ENCODE data around the gene TM4SF20.
"Not testable (repeated sequence)": the region's sequence is repeated elsewhere in the genome, so short reads cannot be mapped to it uniquely, and the experiment has no call there.

Gene TM4SF20

GRCh38 chr2:227365833-227366232 is 13.3 kb downstream of the TM4SF20 start:
- Histone ChIP-seq H2BK12ac (ENCODE audit: low read length) (no peak overlapping the region), H2AK5ac (ENCODE audit: low read length) (no peak overlapping the region), H3K9ac (ENCODE audit: low read length) (no peak overlapping the region), H3K23ac (ENCODE audit: low read length) (no peak overlapping the region), H4K8ac (ENCODE audit: low read depth, low read length) (no peak overlapping the region), H3K4me3 (ENCODE audit: low read depth, low read length) (no peak overlapping the region), H3K9me3 (ENCODE audit: insufficient read depth, low read depth, low read length) (no peaks in the 10 kb centered on the region), H3K79me2 (ENCODE audit: control insufficient read depth, insufficient read depth, low read length, poor library complexity) (no peaks in the 10 kb centered on the region), H2BK5ac (ENCODE audit: low read depth, low read length, poor library complexity) (no peak overlapping the region), H3K18ac (ENCODE audit: low read length) (no peak overlapping the region), H3K4me1 (ENCODE audit: control insufficient read depth in 1 of 2, insufficient read depth in 2 of 2, low read length in 2 of 2) (no peaks in the 10 kb centered on the region), H3K14ac (ENCODE audit: low read length) (no peak overlapping the region), H3K36me3 (ENCODE audit: control insufficient read depth in 1 of 2, insufficient read depth in 2 of 2, low read length in 2 of 2) (peaks cover 0 to 1% of the 10 kb centered on the region in 2 experiments), H3K4ac (ENCODE audit: low read depth, low read length) (no peak overlapping the region), H2BK120ac (ENCODE audit: insufficient read depth, low read length, poor library complexity) (no peak overlapping the region), H4K12ac (ENCODE audit: low read depth, low read length) (no peak overlapping the region), H4K91ac (ENCODE audit: low read depth, low read length) (no peak overlapping the region), H3K27ac (ENCODE audit: low read depth, low read length) (no peak overlapping the region), H3K4me2 (ENCODE audit: low read length) (no peak overlapping the region), H2AFZ (ENCODE audit: insufficient read depth, low read length, poor library complexity) (no peak overlapping the region), H3K79me1 (ENCODE audit: low read length) (no peaks in the 10 kb centered on the region), H3K27me3 (ENCODE audit: insufficient read depth, low read length) (no peaks in the 10 kb centered on the region)
- no CpG with 5 or more reads among the region's 3 CpGs for WGBS (ENCODE audit: extremely low coverage, insufficient coverage, insufficient read length)
- no peak for DNase-seq

- not testable (repeated sequence) for DNase-seq
- WGBS (ENCODE audit: extremely low coverage, insufficient coverage, insufficient read length), result no CpG with 5 or more reads among the region's 11 CpGs
Observed at GRCh38 chr2:227364585-227365263, 14.4 kb downstream of the TM4SF20 start.

GRCh38 chr2:227363756-227364155 is 15.3 kb downstream of the TM4SF20 start:
- Histone ChIP-seq H3K4ac (ENCODE audit: low read depth, low read length) (no peak overlapping the region), H2AK5ac (ENCODE audit: low read length) (no peak overlapping the region), H3K4me2 (ENCODE audit: low read length) (no peak overlapping the region), H3K14ac (ENCODE audit: low read length) (no peak overlapping the region), H3K4me1 (ENCODE audit: control insufficient read depth in 1 of 2, insufficient read depth in 2 of 2, low read length in 2 of 2) (no peaks in the 10 kb centered on the region), H4K8ac (ENCODE audit: low read depth, low read length) (no peak overlapping the region), H3K27ac (ENCODE audit: low read depth, low read length) (no peak overlapping the region), H4K12ac (ENCODE audit: low read depth, low read length) (no peak overlapping the region), H2BK12ac (ENCODE audit: low read length) (no peak overlapping the region), H2AFZ (ENCODE audit: insufficient read depth, low read length, poor library complexity) (no peak overlapping the region), H3K4me3 (ENCODE audit: low read depth, low read length) (no peak overlapping the region), H3K9ac (ENCODE audit: low read length) (no peak overlapping the region), H2BK5ac (ENCODE audit: low read depth, low read length, poor library complexity) (no peak overlapping the region), H3K23ac (ENCODE audit: low read length) (no peak overlapping the region), H3K9me3 (ENCODE audit: insufficient read depth, low read depth, low read length) (no peaks in the 10 kb centered on the region), H2BK120ac (ENCODE audit: insufficient read depth, low read length, poor library complexity) (no peak overlapping the region), H3K27me3 (ENCODE audit: insufficient read depth, low read length) (no peaks in the 10 kb centered on the region), H3K36me3 (ENCODE audit: control insufficient read depth in 1 of 2, insufficient read depth in 2 of 2, low read length in 2 of 2) (peaks cover 0 to 4% of the 10 kb centered on the region in 2 experiments), H4K91ac (ENCODE audit: low read depth, low read length) (no peak overlapping the region), H3K79me2 (ENCODE audit: control insufficient read depth, insufficient read depth, low read length, poor library complexity) (no peaks in the 10 kb centered on the region), H3K79me1 (ENCODE audit: low read length) (no peaks in the 10 kb centered on the region), H3K18ac (ENCODE audit: low read length) (no peak overlapping the region)
- WGBS (ENCODE audit: extremely low coverage, insufficient coverage, insufficient read length), result no CpG with 5 or more reads among the region's 6 CpGs
- no peak for DNase-seq

More at GRCh38 chr2:227364585-227365263, 14.4 kb downstream of the TM4SF20 start:
- H3K9ac ChIP-seq (ENCODE audit: low read length); H3K79me1 ChIP-seq (ENCODE audit: low read length); H2BK5ac ChIP-seq (ENCODE audit: low read depth, low read length, poor library complexity); H3K27ac ChIP-seq (ENCODE audit: low read depth, low read length); H3K4me3 ChIP-seq (ENCODE audit: low read depth, low read length); H2BK120ac ChIP-seq (ENCODE audit: insufficient read depth, low read length, poor library complexity); H3K27me3 ChIP-seq (ENCODE audit: insufficient read depth, low read length); H3K9me3 ChIP-seq (ENCODE audit: insufficient read depth, low read depth, low read length); H3K4ac ChIP-seq (ENCODE audit: low read depth, low read length); H4K8ac ChIP-seq (ENCODE audit: low read depth, low read length); H3K23ac ChIP-seq (ENCODE audit: low read length); H3K4me1 ChIP-seq (ENCODE audit: control insufficient read depth in 1 of 2, insufficient read depth in 2 of 2, low read length in 2 of 2); H3K14ac ChIP-seq (ENCODE audit: low read length); H3K36me3 ChIP-seq (ENCODE audit: control insufficient read depth in 1 of 2, insufficient read depth in 2 of 2, low read length in 2 of 2); H2BK12ac ChIP-seq (ENCODE audit: low read length); H2AFZ ChIP-seq (ENCODE audit: insufficient read depth, low read length, poor library complexity); H3K79me2 ChIP-seq (ENCODE audit: control insufficient read depth, insufficient read depth, low read length, poor library complexity); H3K4me2 ChIP-seq (ENCODE audit: low read length); H4K91ac ChIP-seq (ENCODE audit: low read depth, low read length); H4K12ac ChIP-seq (ENCODE audit: low read depth, low read length); H3K18ac ChIP-seq (ENCODE audit: low read length); H2AK5ac ChIP-seq (ENCODE audit: low read length): not testable (repeated sequence)

GRCh38 chr2:227360351-227360750 is 18.8 kb downstream of the TM4SF20 start:
- Histone ChIP-seq H4K91ac (ENCODE audit: low read depth, low read length) (no peak overlapping the region), H3K14ac (ENCODE audit: low read length) (no peak overlapping the region), H3K79me2 (ENCODE audit: control insufficient read depth, insufficient read depth, low read length, poor library complexity) (no peaks in the 10 kb centered on the region), H2BK12ac (ENCODE audit: low read length) (no peak overlapping the region), H3K36me3 (ENCODE audit: control insufficient read depth in 1 of 2, insufficient read depth in 2 of 2, low read length in 2 of 2) (peaks cover 5 to 12% of the 10 kb centered on the region in 2 experiments), H3K27ac (ENCODE audit: low read depth, low read length) (no peak overlapping the region), H3K79me1 (ENCODE audit: low read length) (no peaks in the 10 kb centered on the region), H3K23ac (ENCODE audit: low read length) (no peak overlapping the region), H3K9me3 (ENCODE audit: insufficient read depth, low read depth, low read length) (no peaks in the 10 kb centered on the region), H3K4me3 (ENCODE audit: low read depth, low read length) (no peak overlapping the region), H4K8ac (ENCODE audit: low read depth, low read length) (no peak overlapping the region), H3K4ac (ENCODE audit: low read depth, low read length) (no peak overlapping the region), H4K12ac (ENCODE audit: low read depth, low read length) (no peak overlapping the region), H3K27me3 (ENCODE audit: insufficient read depth, low read length) (no peaks in the 10 kb centered on the region), H2AK5ac (ENCODE audit: low read length) (no peak overlapping the region), H3K4me1 (ENCODE audit: control insufficient read depth in 1 of 2, insufficient read depth in 2 of 2, low read length in 2 of 2) (no peaks in the 10 kb centered on the region), H3K4me2 (ENCODE audit: low read length) (no peak overlapping the region), H2BK120ac (ENCODE audit: insufficient read depth, low read length, poor library complexity) (no peak overlapping the region), H2BK5ac (ENCODE audit: low read depth, low read length, poor library complexity) (no peak overlapping the region), H3K9ac (ENCODE audit: low read length) (no peak overlapping the region), H2AFZ (ENCODE audit: insufficient read depth, low read length, poor library complexity) (no peak overlapping the region), H3K18ac (ENCODE audit: low read length) (no peak overlapping the region)
- DNase-seq, result peak in 1 of 2 donors; percentile 4
- no CpG with 5 or more reads among the region's 5 CpGs for WGBS (ENCODE audit: extremely low coverage, insufficient coverage, insufficient read length)
